GM21390 (cell line): Measurements from ENCODE around the gene USP4.
"Not testable (repeated sequence)": the region's sequence is repeated elsewhere in the genome, so short reads cannot be mapped to it uniquely, and the experiment has no call there.

ENCODE experiments used
- ATAC-seq: cut with Tn5 transposase; IDR thresholded peaks from one replicate; pipeline ENCODE4 v1.9.1; 2021; ENCODE audit not compliant: unreplicated experiment

USP4 gene

GRCh38 chr3:49351521-49352011 lies 11.7 kb upstream of the USP4 start:
- ATAC-seq = no peak

GRCh38 chr3:49349348-49350114 lies 9.7 kb upstream of the USP4 start:
- ATAC-seq = no peak

GRCh38 chr3:49348361-49348760 lies 8.5 kb upstream of the USP4 start:
- ATAC-seq = not testable (repeated sequence)

- ATAC-seq = no peak
Measured at GRCh38 chr3:49346797-49347251, 7.0 kb upstream of the USP4 start.

- no peak for ATAC-seq
Measured at GRCh38 chr3:49343163-49343562, 3.3 kb upstream of the USP4 start.

- no peak for ATAC-seq
Measured at GRCh38 chr3:49341996-49342395, 2.1 kb upstream of the USP4 start.

GRCh38 chr3:49339581-49339940 lies 292 bp downstream of the USP4 start:
- ATAC-seq = no peak

- no peak for ATAC-seq
Measured at GRCh38 chr3:49333916-49334633, 5.8 kb downstream of the USP4 start.

GRCh38 chr3:49333091-49333490 lies 6.8 kb downstream of the USP4 start:
- no peak for ATAC-seq

GRCh38 chr3:49329186-49329585 lies 10.7 kb downstream of the USP4 start:
- no peak for ATAC-seq

- not testable (repeated sequence) for ATAC-seq
Measured at GRCh38 chr3:49328350-49328749, 11.5 kb downstream of the USP4 start.

GRCh38 chr3:49327485-49327884 lies 12.4 kb downstream of the USP4 start:
- no peak for ATAC-seq

GRCh38 chr3:49324768-49325167 lies 15.1 kb downstream of the USP4 start:
- ATAC-seq = no peak

- no peak for ATAC-seq
Measured at GRCh38 chr3:49316696-49317457, 23.0 kb downstream of the USP4 start.

GRCh38 chr3:49313896-49314688 lies 25.8 kb downstream of the USP4 start:
- no peak for ATAC-seq

GRCh38 chr3:49311283-49311682 lies 28.6 kb downstream of the USP4 start:
- no peak for ATAC-seq

GRCh38 chr3:49310677-49311076 lies 29.2 kb downstream of the USP4 start:
- no peak for ATAC-seq

- ATAC-seq = no peak
Measured at GRCh38 chr3:49305608-49306007, 34.2 kb downstream of the USP4 start.

- ATAC-seq = no peak
Measured at GRCh38 chr3:49302613-49303012, 37.2 kb downstream of the USP4 start.

GRCh38 chr3:49300595-49300994 lies 39.3 kb downstream of the USP4 start:
- no peak for ATAC-seq

- no peak for ATAC-seq
Measured at GRCh38 chr3:49298511-49298910, 41.3 kb downstream of the USP4 start.
